Skin epidermis (tissue), 12 donors: ENCODE data around the gene PPARA.
A peak's percentile ranks its signal among the peaks of the same experiment; 100 is the strongest.
"Not testable (repeated sequence)": the region's sequence is repeated elsewhere in the genome, so short reads cannot be mapped to it uniquely, and the experiment has no call there.

Experiments
- H3K27ac ChIP-seq, 21 experiments: fragments of 200-600 bp; sonication (generic) in 11 of 21; one replicate each; pipeline ENCODE4 v1.5.0; 2020; ENCODE audit warnings: mild to moderate bottlenecking in 3 of 21, inconsistent platforms in 2 of 21, moderate library complexity in 2 of 21
- H3K4me3 ChIP-seq, 7 experiments: fragments of 200-600 bp; sonication (generic) in 2 of 7; one replicate each; pipeline ENCODE4 v1.5.0; 2020; ENCODE audit warnings: inconsistent platforms in 2 of 7, mild to moderate bottlenecking in 2 of 7, moderate library complexity in 1 of 7

Gene PPARA

DNA sequence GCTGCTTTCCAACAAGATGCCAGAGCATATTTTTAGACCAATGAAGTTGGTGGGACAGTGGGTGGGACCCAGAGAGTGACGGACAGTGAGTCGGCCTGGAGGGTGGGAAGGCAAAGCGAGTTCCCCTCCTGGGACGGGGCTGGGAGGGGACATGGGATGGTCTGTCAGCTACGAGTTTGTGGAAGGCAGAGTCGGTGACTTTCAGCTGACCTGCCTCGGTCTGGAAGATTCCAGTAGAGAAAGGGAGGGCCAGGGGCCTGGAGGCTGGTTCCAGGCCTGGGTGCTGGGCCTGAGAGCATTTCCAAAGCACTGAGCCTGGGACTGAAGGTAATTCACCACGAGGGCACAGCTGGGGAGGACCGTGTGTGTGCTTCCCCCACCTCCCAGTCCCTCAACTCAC, 10.9 kb upstream of the PPARA start:
- peak overlapping the region in 10 of 21 experiments; percentile 18 to 64 (median 48) for H3K27ac ChIP-seq
- H3K4me3 ChIP-seq: not testable (repeated sequence)

DNA sequence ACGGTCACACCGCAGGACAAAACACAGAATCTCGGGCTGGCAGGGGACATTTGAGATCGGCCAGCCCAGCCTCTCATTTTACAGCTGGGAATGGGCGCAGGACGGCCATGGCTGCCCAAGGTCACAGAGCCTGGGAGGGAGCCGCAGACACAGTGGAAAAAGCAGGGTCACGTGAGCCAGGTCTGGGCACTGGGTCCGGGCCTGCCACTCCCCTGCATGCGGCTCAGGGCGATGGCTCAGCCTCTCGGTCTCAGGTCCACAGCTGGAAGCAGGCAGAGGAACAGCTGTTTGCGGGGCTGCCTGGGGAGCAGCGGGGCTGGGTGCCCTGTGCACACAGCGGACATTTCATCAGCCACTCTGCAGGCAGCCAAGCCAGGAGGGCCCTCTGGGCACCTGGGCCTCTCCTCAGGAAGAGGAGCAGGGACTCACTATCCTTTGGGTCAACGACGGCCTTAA, 10.4 kb upstream of the PPARA start:
- H3K27ac ChIP-seq: peak overlapping the region in 10 of 21 experiments; percentile 18 to 64 (median 48)
- no peak overlapping the region for H3K4me3 ChIP-seq

DNA sequence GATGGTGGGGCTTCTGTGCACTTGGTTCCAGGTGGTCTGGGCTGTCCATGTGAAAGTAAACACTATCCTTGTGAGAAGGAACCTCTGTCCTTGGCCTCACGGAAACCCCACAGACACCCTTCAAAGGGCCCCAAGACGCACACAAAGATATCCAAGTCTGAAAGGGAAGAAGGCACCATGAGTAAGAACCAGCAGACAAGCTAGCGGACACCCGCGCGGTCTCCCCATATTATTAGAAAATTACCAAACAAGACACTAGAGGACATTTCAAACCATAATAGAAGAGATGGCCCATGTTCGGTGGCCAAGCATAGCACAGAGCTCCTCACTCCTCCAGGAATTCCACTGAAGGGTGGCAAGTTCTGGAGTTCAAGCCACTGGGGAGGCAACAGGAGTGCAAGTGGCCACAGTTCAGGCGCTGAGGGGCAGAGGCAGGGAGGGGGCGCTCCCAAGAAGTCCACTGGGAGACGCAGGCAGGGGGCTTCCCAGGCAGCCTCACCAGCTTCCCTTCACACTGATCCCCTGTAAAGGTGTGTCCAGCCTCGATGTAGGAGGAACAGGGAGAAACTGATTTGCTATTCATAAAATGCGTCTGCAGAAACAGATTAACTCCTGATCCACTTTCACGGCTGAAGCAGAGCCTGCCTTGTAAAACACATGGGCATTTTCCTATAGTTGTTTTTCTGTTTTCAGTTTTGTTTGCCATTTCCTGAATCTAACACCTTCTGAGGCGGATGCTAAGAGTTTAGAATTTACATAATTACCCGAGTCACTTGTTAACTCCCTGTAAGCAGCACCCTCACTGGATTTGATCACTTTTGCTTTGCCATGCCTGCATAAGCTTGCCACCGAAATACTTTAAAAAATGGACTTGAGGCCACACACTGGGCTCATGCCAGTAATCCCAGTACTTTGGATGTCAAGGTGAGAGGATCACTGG, 9.1 kb upstream of the PPARA start:
- H3K27ac ChIP-seq: no peak overlapping the region
- H3K4me3 ChIP-seq: no peak overlapping the region

DNA sequence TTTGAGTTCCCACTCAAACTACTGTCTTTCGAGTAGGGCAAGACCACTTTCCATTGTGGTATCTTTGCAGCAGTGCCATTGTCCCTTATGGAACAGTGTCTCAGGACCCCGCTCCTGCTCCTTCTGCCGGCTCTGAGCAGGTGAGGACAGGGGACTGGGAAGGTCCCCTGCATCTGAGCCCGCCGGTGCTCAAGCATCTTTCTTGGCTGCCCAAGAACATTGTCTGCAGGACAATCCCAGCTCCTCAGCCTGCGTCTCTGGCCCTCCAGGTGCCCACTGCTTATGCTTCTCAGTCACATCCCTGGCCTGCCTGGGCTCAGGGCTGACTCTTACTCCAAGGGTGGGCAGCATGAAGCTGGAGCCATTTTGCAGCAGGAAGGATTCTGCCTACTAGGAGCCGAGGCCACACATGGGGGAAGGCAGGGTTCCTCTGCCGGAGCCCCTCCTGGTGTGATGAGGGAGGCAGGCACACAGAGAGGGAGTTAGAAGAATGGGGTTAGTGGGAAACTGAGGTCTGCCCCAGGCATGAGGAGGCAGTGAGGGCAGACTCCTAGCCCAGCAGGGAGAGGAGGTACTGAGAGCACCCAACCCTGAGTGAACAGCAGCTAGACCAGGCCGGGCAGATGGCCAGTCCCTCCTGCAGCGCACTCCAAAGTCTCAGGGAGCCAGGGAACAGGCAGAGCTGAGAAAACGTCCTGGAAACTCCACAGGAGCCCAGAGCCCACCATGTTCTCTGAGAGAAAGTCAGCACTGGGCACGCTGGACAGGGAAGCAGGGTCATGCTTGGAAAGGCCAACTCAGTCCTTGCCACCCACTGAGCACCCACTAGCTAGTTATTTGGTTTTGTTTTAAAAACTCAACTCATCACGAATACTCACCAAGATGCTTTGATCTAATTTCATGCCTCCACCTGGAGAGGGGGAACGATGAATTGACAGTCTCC, 7.5 kb upstream of the PPARA start:
- Histone ChIP-seq H3K27ac (peak overlapping the region in 3 of 21 experiments; percentile 3 to 56 (median 16)), H3K4me3 (no peak overlapping the region)

DNA sequence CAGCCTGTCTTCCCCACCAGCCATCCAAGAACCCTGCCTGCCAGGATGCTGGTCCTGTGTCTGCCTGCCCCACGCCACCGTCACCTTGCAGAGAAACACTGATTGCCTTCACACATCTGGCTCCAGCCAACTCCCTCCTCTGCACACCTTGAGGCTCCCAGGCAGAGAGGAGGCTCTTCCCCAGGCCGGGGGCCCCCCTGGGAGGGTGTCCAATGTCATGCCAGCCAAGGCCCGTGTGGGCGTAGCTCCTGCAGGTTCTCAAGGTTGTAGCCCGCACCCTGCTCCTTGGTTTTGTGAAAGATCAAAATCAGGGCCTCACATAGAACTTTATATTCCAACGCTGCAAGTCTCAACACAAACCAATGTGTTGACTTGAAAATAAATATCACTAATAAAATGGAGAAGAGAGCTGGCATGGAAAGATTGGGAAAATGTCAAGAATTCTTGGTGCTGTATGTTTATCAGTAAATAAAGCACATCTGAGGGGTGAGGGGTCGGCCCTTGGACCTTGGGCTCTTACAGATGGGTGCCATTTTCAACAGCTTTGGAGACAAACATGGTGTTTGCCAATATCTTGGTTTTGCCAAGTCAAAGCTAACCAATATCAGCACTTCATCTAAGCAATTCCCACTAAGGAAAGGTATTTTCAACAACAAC, 6.7 kb upstream of the PPARA start:
- no peak overlapping the region for H3K4me3 ChIP-seq

DNA sequence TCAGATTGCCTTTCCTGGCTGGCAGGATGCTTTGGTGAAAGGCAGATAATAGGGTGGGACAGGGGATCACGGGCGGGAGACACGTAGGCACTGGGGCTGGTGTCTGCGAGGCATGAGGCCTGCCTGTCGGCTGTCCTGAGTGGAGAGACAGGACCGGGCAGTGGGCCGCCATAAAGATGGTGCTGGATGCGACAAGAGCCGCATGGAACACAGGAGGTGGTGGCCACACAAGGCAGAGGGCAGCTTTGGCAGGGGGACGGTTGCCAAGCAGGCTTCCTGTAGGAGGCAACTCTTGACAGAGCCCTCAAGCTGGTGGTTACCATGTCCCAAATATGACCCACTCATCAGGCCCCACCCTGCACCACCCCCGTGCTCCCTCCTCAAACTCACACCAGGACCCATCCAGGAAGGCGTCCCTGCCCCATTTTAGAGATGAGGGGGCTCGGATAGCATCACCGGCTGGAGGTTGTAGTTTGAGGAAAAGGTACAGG, 4.9 kb upstream of the PPARA start:
- H3K27ac ChIP-seq: no peak overlapping the region
- H3K4me3 ChIP-seq: no peak overlapping the region

More for the DNA sequence above, 6.7 kb upstream of the PPARA start:
- H3K27ac ChIP-seq: peak overlapping the region in 1 of 21 experiments; percentile 41

DNA sequence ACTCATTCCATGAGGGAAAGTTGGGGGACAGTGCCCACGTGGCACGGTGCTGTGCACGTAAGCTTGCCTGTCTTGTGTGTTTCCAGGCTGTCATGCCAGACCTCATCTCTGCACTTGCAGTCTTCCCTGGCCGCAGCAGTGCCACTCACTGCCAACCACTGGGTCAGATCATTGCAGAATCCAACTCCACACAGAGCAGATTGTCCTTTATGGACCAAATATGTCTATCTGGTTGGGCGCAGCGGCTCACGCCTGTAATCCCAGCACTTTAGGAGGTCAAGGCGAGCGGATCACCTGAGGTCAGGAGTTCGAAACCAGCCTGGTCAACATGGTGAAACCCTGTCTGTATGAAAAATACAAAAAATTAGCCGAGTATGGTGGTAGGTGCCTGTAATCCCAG, 4.4 kb upstream of the PPARA start:
- Histone ChIP-seq H3K27ac (no peak overlapping the region), H3K4me3 (no peak overlapping the region)

DNA sequence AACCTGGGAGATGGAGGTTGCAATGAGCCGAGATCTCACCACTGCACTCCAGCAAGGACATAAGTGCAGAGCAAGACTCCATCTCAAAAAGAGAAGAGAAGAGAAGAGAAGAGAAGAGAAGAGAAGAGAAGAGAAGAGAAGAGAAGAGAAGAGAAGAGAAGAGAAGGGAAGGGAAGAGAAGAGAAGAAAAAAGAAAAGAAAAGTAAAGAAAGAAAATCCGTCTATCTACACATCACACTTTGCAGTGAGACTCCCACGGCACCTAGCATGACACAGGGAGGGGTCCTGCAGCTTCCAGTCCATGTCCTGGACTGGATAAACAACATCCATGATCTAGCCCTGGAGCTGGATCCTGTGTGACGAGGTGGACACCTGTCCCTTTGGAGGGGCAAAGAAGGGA, 4.0 kb upstream of the PPARA start:
- no peak overlapping the region for H3K27ac ChIP-seq

DNA sequence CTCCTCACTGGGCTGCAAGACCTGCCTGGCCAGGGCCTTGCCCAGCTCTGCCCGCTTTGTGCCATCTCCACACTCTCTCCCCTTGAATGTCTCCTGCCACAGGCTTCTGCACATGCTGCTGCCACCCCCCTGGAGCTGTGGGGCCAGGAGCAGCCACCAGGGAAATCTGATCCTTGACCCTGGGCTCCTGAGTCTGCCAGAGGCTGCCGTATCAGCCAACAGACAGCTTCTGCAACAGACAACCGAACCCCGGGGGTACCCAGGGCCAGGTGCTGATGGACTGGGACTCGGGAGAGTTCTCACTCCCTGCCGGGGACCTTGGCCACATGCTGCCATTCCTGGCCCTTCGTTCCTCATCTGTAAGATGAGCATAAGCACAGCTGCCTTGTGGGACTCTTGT, 3.3 kb upstream of the PPARA start:
- Histone ChIP-seq H3K27ac (peak overlapping the region in 2 of 21 experiments; percentile 40 to 83), H3K4me3 (no peak overlapping the region)

More for the DNA sequence above, 4.0 kb upstream of the PPARA start:
- H3K4me3 ChIP-seq: no peak overlapping the region

DNA sequence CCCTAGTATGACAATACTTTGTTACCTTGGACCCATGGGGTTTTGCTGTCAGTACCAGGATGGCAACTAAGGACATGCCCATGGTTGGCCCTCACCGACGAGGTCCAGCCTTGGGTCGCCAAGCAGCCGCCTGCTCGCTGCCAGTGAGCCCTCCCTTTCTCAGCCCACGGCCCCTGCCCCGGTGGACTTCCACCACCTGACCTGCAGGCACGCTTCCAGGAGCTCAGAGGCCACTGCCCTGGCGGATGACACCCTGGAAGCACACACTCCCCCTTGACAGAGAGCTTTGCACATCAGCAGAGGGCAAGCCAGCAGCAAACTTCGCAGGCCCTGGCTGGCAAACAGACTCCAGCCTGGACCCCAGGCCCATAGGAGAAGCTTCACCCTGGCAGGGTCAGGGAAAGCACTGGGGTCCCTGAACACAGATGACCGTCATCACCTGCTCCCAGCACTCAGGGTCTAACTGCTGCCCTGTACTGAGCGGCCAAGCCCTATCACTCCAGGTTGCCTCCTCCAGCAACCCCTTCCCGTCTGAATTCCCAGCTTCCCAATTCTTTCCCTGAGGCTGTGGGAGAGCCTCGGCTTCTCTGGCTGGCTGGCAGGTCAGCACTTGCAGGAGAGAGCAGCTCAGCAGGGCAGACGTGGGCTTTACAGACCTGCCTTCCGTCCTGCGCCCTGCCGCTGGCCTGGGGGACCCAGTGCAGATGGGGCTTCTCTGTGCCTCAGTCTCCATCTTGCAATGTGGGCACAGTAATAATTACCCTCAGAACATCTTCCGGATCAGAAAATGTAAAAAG, 2.7 kb upstream of the PPARA start:
- H3K27ac ChIP-seq: peak overlapping the region in 10 of 21 experiments; percentile 7 to 85 (median 76)
- H3K4me3 ChIP-seq: no peak overlapping the region

DNA sequence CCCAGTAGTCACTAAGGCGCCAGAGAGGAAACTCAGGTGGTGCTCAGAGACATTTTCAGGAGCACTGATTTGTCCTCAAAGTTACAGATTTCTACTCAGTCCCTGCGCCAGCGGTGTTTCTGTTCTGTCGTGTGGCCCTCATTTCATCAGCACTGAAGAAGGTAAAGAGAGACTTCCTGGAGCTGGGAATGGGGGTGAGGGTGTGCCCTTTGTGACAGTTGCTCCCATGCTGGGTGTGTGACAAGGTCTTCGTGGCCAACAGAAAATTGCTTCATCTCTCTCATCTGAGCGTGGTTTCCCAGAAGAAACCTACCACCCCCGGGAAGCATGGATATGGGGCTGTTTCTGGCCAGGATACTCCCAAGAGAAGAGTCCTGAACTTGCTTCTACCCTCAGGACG, 2.0 kb upstream of the PPARA start:
- H3K4me3 ChIP-seq: no peak overlapping the region
- peak overlapping the region in 12 of 21 experiments; percentile 2 to 88 (median 76) for H3K27ac ChIP-seq

DNA sequence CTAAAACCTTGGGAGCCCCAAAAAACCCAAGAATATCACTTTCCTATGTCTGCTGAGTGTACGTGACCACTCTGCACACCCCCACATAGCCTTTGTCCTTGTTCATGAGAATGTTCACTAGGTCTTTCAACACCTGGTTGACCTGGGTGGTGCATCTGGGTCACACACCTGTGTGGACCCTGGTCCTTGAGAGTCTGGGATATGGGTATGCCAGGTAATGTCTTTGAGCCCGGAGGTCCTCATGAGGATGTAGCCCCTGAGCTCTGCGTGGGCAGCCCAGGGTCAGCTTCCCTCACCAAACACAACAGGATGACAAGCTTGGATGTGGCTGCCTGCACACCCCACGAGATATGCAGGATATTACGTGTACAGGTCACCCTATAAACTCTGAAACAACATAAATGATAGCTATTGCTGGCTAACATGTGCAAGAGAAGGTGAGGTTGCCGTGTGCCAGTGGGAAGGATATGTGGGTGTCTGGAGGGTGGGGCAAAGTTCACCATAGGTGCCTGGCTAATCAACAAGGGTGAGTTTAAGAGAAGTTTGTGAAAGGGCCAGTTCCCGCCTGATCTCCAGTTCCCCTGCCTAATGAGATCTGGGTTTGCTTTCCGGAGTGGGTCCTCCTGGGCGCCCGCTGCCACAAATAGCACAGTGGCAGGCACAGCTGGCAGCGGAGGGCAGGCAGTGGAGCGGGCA, 1.4 kb upstream of the PPARA start:
- peak overlapping the region in 19 of 21 experiments; percentile 9 to 88 (median 77) for H3K27ac ChIP-seq
- peak overlapping the region; percentile 74 to 92 (median 81) for H3K4me3 ChIP-seq

DNA sequence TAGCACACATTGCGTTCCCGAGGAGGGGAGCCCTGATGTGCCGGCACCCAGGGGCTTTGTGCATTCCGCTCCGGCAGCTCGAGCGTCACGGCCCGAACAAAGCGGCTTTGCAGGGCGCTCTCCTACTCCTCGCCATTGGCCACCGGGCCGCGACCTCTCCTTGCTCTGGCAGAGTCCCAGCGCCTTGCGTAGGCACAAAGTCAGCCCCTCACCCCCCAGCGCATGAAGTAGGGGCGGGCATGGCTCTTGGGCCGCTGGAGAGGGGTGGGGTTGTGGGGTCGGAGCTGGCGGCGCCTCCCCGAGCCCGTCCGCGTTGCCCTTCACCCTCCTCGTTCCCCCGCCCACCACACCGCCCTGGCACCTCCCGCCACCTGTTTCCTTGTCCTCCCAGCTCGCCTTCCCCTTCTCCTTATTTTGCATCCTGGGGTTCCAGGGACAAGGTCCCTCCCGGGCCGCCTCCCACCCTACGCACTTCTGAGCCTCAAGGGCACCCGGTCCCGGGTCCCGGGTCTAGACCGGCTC, 753 bp upstream of the PPARA start:
- Histone ChIP-seq H3K4me3 (peak overlapping the region; percentile 74 to 92 (median 81)), H3K27ac (peak overlapping the region in 19 of 21 experiments; percentile 9 to 88 (median 77))

DNA sequence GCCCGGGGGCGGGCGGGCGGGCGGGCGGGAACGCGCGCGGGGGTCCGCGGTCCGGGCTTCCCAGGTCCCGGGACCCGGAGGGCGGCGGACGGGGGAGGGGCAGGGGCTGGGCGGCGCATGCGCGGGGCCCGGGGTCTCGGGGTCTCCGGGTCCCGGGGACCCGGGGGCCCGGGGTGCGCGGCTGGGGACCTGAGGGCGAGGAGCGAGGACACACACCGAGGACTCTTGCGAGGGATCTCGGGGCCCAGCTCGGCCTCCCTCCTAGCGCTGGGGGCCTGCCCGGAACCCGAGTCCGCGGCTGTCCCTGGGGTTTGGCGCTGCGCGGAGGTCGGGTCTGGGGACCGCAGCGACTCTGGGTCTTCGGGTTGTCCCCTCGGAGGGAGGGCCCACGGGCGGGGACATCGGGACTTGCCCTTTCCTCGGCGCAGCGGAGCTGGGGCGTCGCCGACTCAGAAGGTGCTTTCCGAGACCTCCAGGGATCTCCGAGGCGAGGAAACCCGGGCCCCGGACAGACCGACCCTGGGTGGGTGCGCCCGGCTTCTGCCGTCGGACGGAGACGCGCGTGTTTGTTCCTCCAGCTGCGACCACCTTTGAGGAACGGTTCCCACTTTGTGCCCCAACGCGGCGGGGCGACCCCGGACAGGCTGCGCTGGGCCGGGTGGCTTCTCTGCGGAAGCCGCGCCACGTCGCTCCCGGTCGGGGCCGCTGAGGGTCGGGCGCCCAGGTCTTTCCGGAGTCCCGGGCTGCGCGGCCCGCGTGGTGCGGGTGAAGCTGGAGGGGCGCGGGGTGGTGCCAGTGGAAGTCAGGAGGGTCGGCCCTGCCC, 540 bp downstream of the PPARA start:
- Histone ChIP-seq H3K27ac (peak overlapping the region in 20 of 21 experiments; percentile 34 to 95 (median 84)), H3K4me3 (peak overlapping the region; percentile 60 to 97 (median 85))

DNA sequence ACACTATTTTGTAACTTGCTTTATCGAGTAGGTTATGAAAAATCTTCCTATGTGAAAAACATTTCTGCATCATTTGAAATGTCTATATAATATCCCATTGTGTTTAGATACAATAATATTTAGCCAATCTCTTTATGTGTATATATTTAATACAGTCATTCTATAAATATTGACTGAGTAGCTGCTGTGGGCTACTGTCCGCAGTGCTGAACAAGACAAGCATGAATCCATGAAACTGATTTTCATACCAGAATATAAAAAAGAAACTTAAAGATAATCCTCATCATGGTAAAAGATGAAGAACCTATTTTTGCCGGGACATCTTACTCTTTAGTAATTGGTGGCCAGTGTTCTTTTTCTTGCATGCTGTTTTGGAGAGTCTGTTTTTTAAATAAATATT, 3.6 kb downstream of the PPARA start:
- Histone ChIP-seq H3K27ac (no peak overlapping the region), H3K4me3 (no peak overlapping the region)

DNA sequence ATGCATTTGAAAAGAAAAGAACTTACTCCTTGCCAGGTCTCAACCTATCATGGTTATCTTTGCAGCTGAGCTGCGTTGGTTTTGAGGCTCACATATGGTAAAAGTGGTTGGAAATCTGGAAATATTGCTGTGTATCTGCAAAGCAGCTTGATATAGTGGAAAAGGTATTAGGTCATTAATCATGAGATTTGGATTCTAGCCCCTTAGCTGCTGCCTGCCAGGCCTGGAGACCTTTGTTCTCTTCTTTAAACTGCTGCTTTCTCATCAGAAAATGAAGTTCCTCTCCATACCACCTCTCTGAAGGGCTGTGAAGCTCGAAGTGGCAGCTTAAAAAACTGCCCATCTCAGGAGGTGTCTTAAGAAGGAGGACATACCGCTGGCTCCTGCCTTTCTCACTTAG, 5.7 kb downstream of the PPARA start:
- H3K4me3 ChIP-seq: no peak overlapping the region
- H3K27ac ChIP-seq: no peak overlapping the region

DNA sequence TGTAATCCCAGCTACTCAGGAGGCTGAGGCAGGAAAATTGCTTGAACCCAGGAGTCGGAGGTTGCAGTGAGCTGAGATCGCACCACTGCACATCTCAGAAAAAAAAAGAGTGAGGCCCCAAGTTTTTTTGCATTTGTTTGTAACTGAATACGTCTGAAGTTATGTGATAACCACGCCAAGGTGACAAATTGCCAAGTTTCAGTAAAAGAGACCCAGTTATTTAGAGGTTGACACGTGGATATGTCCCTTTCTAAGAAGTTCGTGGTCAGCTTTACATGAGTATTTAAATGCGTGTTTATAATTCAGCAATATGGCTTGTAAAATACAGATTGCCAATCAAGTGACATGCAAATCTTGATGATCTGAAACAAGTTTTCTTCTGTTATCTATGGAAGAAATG, 8.0 kb downstream of the PPARA start:
- Histone ChIP-seq H3K27ac (no peak overlapping the region), H3K4me3 (no peak overlapping the region)
